Activated T-helper 1 cell treated with Interleukin-2 at 50 U/mL for 16 hours (primary cell): ENCODE data around the gene CAMK2G.

Source experiments
- DNase-seq: peaks from one replicate; pipeline ENCODE4 v3.0.0-alpha.2; 2020; ENCODE audit warnings: low read depth

CAMK2G gene

GRCh38 chr10:73771722-73772280, 102.6 kb downstream of the CAMK2G start:
- DNase-seq, result no peak

GRCh38 chr10:73769396-73769795, 105.0 kb downstream of the CAMK2G start:
- no peak for DNase-seq

GRCh38 chr10:73768881-73769280, 105.5 kb downstream of the CAMK2G start:
- DNase-seq, result peak; percentile 52

GRCh38 chr10:73765066-73765465, 109.3 kb downstream of the CAMK2G start:
- no peak for DNase-seq

GRCh38 chr10:73763343-73763742, 111.0 kb downstream of the CAMK2G start:
- DNase-seq, result no peak

GRCh38 chr10:73762915-73763314, 111.4 kb downstream of the CAMK2G start:
- no peak for DNase-seq
